HepG2 (cell line): Measurements from ENCODE around the gene MYD88. TPM values are rescaled to one million over a fixed set of nuclear protein-coding genes. Genes with fewer than 3 reads are reported as not detected.

Experiments
- AKNA ChIP-seq: sonication (generic); formaldehyde crosslinking; IDR thresholded peaks from 2 replicates; pipeline ENCODE4 v1.4.0; 2020; ENCODE audit warnings: missing genetic modification reagents, borderline replicate concordance
- ETV6 ChIP-seq: sonication (generic); formaldehyde crosslinking; conservative IDR thresholded peaks from 2 replicates; pipeline ENCODE4 v1.4.0; 2020; ENCODE audit warnings: missing genetic modification reagents
- EZH2 ChIP-seq: conservative IDR thresholded peaks from 2 replicates; pipeline ENCODE4 v1.6.1; 2012; ENCODE audit warnings: mild to moderate bottlenecking, low read depth, low read length, moderate library complexity
- FOSL2 ChIP-seq: sonication (generic); formaldehyde crosslinking; IDR thresholded peaks from 2 replicates; pipeline ENCODE4 v1.4.0; 2020; ENCODE audit warnings: missing genetic modification reagents
- HCFC1 ChIP-seq: fragments of 150-350 bp; IDR thresholded peaks from 2 replicates; pipeline ENCODE4 v1.6.1; 2014; ENCODE audit warnings: low read depth, low read length
- HINFP ChIP-seq: sonication (generic); formaldehyde crosslinking; IDR thresholded peaks from 2 replicates; pipeline ENCODE4 v1.4.0; 2020; ENCODE audit warnings: low read depth, mild to moderate bottlenecking, missing genetic modification reagents
- HNRNPLL ChIP-seq: fragments of 200-400 bp; formaldehyde crosslinking; IDR thresholded peaks from 2 replicates; pipeline ENCODE4 v1.6.1; 2017; ENCODE audit warnings: mild to moderate bottlenecking, low read depth, low read length; ENCODE audit not compliant: poor library complexity, severe bottlenecking
- LCORL ChIP-seq, 2 experiments: fragments of 450-650 bp in 1 of 2; sonication (generic) in 1 of 2; formaldehyde crosslinking in 1 of 2; IDR thresholded peaks; 2 replicates each; pipeline versions ENCODE4 v1.5.0 to v1.6.1; 2017 to 2020; ENCODE audit warnings: antibody characterized with exemption in 1 of 2, missing genetic modification reagents in 1 of 2
- MED1 ChIP-seq: sonication (generic); formaldehyde crosslinking; IDR thresholded peaks from 2 replicates; pipeline ENCODE4 v1.4.0; 2020; ENCODE audit warnings: missing genetic modification reagents
- SMARCC2 ChIP-seq: fragments of 450-650 bp; IDR thresholded peaks from 2 replicates; pipeline ENCODE4 v1.6.1; 2017; ENCODE audit warnings: antibody characterized with exemption, mild to moderate bottlenecking
- SMYD3 ChIP-seq: sonication (generic); formaldehyde crosslinking; IDR thresholded peaks from 2 replicates; pipeline ENCODE4 v1.8.1; 2023; ENCODE audit warnings: mild to moderate bottlenecking, missing genetic modification reagents
- SUZ12 ChIP-seq: fragments of 150-350 bp; IDR thresholded peaks from 2 replicates; pipeline ENCODE4 v1.6.1; 2014; ENCODE audit warnings: low read depth, low read length
- ZBTB38 ChIP-seq: sonication (generic); formaldehyde crosslinking; IDR thresholded peaks from 2 replicates; pipeline ENCODE4 v1.5.1; 2020; ENCODE audit warnings: mild to moderate bottlenecking, missing genetic modification reagents
- ZBTB4 ChIP-seq: sonication (generic); formaldehyde crosslinking; IDR thresholded peaks from 2 replicates; pipeline ENCODE4 v1.4.0; 2020; ENCODE audit warnings: missing genetic modification reagents, mild to moderate bottlenecking, borderline replicate concordance
- ZBTB8A ChIP-seq: sonication (generic); formaldehyde crosslinking; IDR thresholded peaks from 2 replicates; pipeline ENCODE4 v1.4.0; 2020; ENCODE audit warnings: mild to moderate bottlenecking, low read depth, missing genetic modification reagents, borderline replicate concordance
- ZNF678 ChIP-seq: sonication (generic); formaldehyde crosslinking; IDR thresholded peaks from 2 replicates; pipeline ENCODE4 v1.4.0; 2020; ENCODE audit warnings: mild to moderate bottlenecking, missing genetic modification reagents
- ZNF878 ChIP-seq: sonication (generic); formaldehyde crosslinking; IDR thresholded peaks from 2 replicates; pipeline ENCODE4 v1.8.1; 2023; ENCODE audit warnings: mild to moderate bottlenecking, missing genetic modification reagents, moderate library complexity
- polyA plus RNA-seq, 8 experiments: library from polyadenylated mRNA; depleted of rRNA in 3 of 8; stranded (reverse) in 7 of 8; unstranded in 1 of 8; fragments of >200 nt; fragmentation: Illumina TruSeq in 4 of 8; extraction: Trizol in 4 of 8; gene quantifications; 2 replicates each; pipeline versions ENCODE4 v1.2.1 to v1.2.3, GENCODE V29; 2011 to 2016; ENCODE audit warnings: low read depth in 4 of 8, missing spikeins in 1 of 8, mixed read lengths in 1 of 8; ENCODE audit not compliant: insufficient read depth in 1 of 8
- total RNA-seq, 5 experiments: library from RNA; depleted of rRNA; stranded (reverse); fragments of >200 nt; fragmentation: Illumina TruSeq; extraction: Trizol; gene quantifications; 2 replicates each; pipeline ENCODE4 v1.2.3, GENCODE V29; 2016; ENCODE audit warnings: low read depth in 1 of 5

MYD88 gene
- total and polyA plus RNA-seq, 2 of the 13 experiments (the other 11 are each of a cell fraction or from before 2014, with no cell fraction given) = 7.6 to 32.7 TPM

- no peak for TF ChIP-seq AKNA (CRISPR knock-in tag)
- no peak for TF ChIP-seq EZH2
- TF ChIP-seq ZBTB38 (CRISPR knock-in tag) = peak; percentile 57; the same call in 1 of the 2 replicates
- peak; percentile 34 for TF ChIP-seq ETV6 (CRISPR knock-in tag)
- TF ChIP-seq ZBTB4 (CRISPR knock-in tag) = peak; percentile 43; the same call in 1 of the 2 replicates
- TF ChIP-seq FOSL2 (CRISPR knock-in tag) = peak; percentile 50; the same call in 1 of the 2 replicates
- TF ChIP-seq ZNF678 (CRISPR knock-in tag) = peak; percentile 93; the same call in 1 of the 2 replicates
- peak; percentile 92 for TF ChIP-seq ZNF878
- peak; percentile 80 for TF ChIP-seq HNRNPLL
- TF ChIP-seq LCORL (IDR thresholded peaks at IDR 0.05) = no peak
- TF ChIP-seq LCORL (CRISPR knock-in tag; IDR thresholded peaks at IDR 0.05) = 0 out of 2 replicates have a peak, but pooled peaks have one; percentile 33
- TF ChIP-seq MED1 (CRISPR knock-in tag) = peak; percentile 65
- no peak for TF ChIP-seq SMARCC2
- TF ChIP-seq SUZ12 = no peak
- TF ChIP-seq SMYD3 = no peak
- 0 out of 2 replicates have a peak, but pooled peaks have one; percentile 9 for TF ChIP-seq HINFP (CRISPR knock-in tag)
- no peak for TF ChIP-seq ZBTB8A (CRISPR knock-in tag)
- peak; percentile 54; the same call in 1 of the 2 replicates for TF ChIP-seq HCFC1
These were observed 26.7 kb downstream of the MYD88 start, which contains the start of gene OXSR1 (continued) for GRCh38 chr3:38164952-38165721.
